Glomerular visceral epithelial cell (primary cell): ENCODE data around the gene FMNL3.

Experiments
- DNase-seq: peaks from one replicate; pipeline ENCODE4 v3.0.0-alpha.2; 2016; ENCODE audit errors: extremely low spot score

The FMNL3 gene

GRCh38 chr12:49678711-49679110, 28.5 kb downstream of the FMNL3 start:
- no peak for DNase-seq

DNA sequence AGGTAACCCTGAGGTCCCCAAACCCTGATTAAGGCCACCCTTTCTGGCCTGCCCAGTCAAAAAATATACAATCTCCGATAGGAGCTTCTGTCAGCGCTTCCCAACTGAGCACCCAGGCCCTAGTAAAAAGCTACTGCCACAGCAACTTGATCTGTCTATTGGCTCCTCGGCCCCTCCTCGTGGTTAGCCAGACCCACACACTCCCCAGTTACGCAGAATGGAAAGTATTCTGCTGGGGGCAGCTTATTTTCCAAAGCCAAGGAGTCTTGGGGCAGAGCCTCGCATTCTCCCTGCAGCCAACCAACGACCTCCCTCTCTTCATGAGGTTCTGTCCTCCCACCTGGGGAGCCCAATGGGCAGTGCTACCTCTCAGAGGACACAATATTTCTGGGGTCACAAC, 32.1 kb downstream of the FMNL3 start:
- DNase-seq, result no peak

GRCh38 chr12:49674318-49674981, 32.8 kb downstream of the FMNL3 start:
- no peak for DNase-seq

DNA sequence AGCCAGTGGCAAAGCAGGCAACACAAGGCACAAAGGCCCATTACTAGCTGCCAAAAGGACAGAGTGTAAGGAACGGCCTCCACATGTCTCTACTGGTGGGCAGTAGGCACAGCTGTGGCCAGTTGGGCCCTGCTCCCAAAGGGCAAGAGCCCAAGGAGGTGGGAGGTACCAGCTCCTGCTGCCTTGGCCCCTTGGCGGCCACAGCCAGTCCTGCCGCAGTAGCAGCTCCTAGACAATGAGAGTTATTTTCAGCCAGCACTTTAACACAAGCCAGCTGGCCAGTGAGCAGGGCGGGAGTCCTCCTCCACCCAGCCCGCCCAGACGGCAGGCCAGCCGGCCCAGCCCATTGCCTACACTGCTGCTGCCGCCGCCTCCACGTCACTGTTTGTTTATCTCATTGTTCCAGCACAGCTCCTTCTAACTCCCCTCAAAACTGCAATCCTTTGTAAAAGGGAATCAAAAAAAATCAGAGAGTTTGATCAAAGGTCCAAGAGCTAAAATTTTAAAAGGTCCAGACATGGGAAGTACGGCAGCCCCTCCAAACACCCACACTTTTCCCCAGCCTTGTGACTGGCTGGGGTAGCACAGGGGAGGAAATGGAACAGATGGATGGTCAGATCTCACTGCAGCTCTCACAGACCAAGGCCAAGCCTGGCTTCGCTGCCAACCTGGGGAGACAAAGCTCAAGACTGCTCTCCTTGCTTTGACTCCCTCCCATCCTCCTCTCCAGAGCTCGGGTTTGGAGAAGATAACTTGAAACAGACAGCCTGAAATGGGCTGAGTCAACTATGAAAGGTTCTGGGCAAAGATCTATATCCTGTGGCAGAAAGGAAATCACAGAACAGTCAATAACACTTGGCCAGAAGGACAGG, 33.5 kb downstream of the FMNL3 start:
- peak; percentile 58 for DNase-seq

GRCh38 chr12:49672301-49673217, 34.6 kb downstream of the FMNL3 start:
- no peak for DNase-seq

GRCh38 chr12:49671031-49671765, 36.0 kb downstream of the FMNL3 start:
- peak; percentile 33 for DNase-seq

- no peak for DNase-seq
Observed at GRCh38 chr12:49669796-49670195, 37.4 kb downstream of the FMNL3 start.

- DNase-seq, result peak; percentile 34
Observed at GRCh38 chr12:49667325-49668090, 39.7 kb downstream of the FMNL3 start.

DNA sequence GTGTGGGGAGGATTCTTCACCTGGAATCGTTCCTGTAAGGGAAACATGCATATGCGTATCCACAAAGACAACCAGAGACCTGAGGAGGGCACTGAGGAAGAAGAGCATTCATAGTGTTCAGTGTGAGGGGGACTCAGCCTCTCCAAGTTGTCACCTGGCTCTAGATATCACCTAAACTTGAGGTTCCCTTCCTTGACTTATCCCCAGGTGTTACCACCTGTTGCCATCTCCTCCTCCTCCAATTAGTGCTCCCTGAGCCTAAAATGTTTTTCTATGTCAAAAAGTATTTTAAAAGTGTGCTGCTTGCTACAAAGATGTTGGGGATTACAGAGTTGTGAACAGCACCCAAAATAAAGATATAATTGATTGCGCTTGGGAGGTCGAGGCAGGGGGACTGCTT, 41.0 kb downstream of the FMNL3 start:
- DNase-seq, result no peak

DNA sequence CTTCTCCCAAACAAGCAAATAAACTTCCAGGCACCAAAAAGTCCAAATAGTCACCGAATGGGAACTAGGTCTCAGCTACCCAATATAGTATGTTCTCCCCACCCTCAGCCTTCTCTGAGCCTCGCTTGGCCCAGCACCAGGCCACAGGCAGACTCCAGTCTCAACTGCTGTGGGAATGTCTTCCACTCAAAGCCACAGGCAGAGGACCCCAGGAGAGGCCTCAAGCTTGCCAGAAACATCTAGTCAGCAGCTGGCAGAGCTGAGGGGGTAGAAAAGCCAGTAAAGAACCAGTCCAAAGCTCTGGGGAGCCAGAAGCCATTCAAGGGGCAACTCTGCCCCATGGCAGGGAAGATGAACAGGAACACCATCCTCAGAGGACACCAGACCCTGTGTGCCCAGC, 41.8 kb downstream of the FMNL3 start:
- DNase-seq, result no peak

- DNase-seq, result peak; percentile 14
Observed at GRCh38 chr12:49664591-49665239, 42.5 kb downstream of the FMNL3 start.

- no peak for DNase-seq
Observed at GRCh38 chr12:49664167-49664566, 43.0 kb downstream of the FMNL3 start.

GRCh38 chr12:49662998-49663843, 44.0 kb downstream of the FMNL3 start:
- peak; percentile 67 for DNase-seq

DNA sequence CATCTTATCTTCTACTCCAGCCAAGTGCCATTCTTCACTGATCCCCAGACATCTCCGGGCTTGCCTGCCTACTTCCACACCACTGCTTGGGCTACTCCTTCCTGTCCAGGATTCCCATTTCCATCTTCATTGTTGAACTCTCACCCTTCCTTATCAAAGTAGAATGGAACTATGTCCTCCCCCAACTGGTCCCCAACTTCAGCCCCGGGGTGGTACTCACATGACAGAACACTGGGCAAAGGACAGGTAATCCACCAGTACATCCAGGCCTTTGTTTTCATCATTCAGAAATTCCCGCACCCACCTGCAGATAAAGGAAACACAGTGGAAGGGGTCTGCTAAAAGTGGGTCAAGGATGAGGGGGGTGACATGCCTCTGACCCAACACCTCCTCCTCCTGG, 45.5 kb downstream of the FMNL3 start:
- DNase-seq, result no peak

- DNase-seq, result no peak
Observed at GRCh38 chr12:49661191-49661590, 46.0 kb downstream of the FMNL3 start.

DNA sequence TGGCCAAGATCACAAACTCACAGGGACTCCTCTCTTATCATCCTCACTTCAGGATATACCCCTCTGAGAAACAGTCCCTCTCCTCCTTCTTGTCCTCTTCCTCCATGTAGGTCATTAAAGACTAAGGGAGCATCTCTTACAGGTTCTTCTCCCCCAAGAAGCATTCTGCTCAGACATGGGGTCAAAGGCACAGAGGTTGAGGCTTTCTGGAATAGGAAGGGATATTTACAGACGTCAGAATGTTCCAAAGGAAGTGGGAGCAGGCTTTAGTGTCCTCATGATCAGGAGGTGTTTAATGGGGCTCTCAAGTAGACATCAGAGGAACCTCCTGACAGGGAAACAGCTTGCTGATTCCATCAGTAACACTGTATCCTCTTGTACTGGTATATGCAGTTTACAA, 47.5 kb downstream of the FMNL3 start:
- no peak for DNase-seq

- no peak for DNase-seq
Observed at GRCh38 chr12:49658276-49658675, 48.9 kb downstream of the FMNL3 start.

DNA sequence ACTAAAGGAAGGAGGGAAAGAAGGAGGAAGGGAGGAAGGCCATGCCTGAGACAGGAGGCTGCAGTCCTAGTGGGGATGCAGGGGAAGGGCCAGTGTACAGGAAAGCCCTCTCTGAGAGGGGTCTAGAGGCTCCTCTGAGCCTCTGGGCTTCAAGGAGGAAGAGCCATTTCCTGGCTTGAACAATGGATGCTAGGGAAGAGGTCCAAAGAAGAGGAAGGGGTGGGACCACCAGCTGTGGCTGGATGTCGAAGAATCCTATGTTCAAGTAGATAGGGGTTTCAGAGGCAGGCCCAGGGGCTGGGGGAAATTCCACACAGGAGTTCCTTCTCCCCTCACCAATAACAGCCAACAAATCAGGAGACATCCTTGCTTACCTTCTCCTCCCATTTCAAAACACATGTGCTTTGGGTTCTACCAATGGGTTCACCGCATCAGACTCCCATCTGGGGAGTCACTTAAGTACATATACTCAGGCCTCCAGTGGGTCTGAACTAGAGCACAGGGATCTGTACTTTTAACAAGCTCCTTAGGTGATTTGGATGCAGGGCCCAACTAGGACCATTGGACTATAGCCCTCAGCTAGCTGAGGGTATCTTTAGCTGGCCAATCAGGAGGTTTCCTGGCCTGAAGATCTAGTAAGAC, 51.5 kb downstream of the FMNL3 start:
- no peak for DNase-seq

- DNase-seq, result no peak
Observed at GRCh38 chr12:49654715-49655114, 52.5 kb downstream of the FMNL3 start.
